HG03066 (cell line): Measurements from ENCODE around the gene TNFRSF19.

ENCODE experiments used
- ATAC-seq: cut with Tn5 transposase; IDR thresholded peaks from one replicate; pipeline ENCODE4 v1.9.1; 2021; ENCODE audit warnings: low read depth; ENCODE audit not compliant: unreplicated experiment

The TNFRSF19 gene

GRCh38 chr13:23626700-23627099 is 56.5 kb downstream of the TNFRSF19 start:
- ATAC-seq, result no peak

GRCh38 chr13:23627410-23627809 is 57.2 kb downstream of the TNFRSF19 start:
- no peak for ATAC-seq

GRCh38 chr13:23628250-23628649 is 58.0 kb downstream of the TNFRSF19 start:
- no peak for ATAC-seq

- ATAC-seq, result no peak
Observed at GRCh38 chr13:23628765-23629565, 58.8 kb downstream of the TNFRSF19 start.

- ATAC-seq, result no peak
Observed at GRCh38 chr13:23629566-23630272, 59.5 kb downstream of the TNFRSF19 start.

GRCh38 chr13:23630349-23631093 is 60.3 kb downstream of the TNFRSF19 start:
- no peak for ATAC-seq

GRCh38 chr13:23631311-23632047 is 61.3 kb downstream of the TNFRSF19 start:
- ATAC-seq, result no peak

- ATAC-seq, result no peak
Observed at GRCh38 chr13:23632048-23632582, 61.9 kb downstream of the TNFRSF19 start.

- ATAC-seq, result no peak
Observed at GRCh38 chr13:23632741-23633140, 62.5 kb downstream of the TNFRSF19 start.

- no peak for ATAC-seq
Observed at GRCh38 chr13:23634897-23635296, 64.7 kb downstream of the TNFRSF19 start.

GRCh38 chr13:23636360-23636759 is 66.1 kb downstream of the TNFRSF19 start:
- ATAC-seq, result no peak

GRCh38 chr13:23637829-23638228 is 67.6 kb downstream of the TNFRSF19 start:
- ATAC-seq, result no peak

GRCh38 chr13:23639674-23640073 is 69.5 kb downstream of the TNFRSF19 start:
- ATAC-seq, result no peak

- ATAC-seq, result no peak
Observed at GRCh38 chr13:23642110-23642509, 71.9 kb downstream of the TNFRSF19 start.

- no peak for ATAC-seq
Observed at GRCh38 chr13:23643338-23644125, 73.3 kb downstream of the TNFRSF19 start.

GRCh38 chr13:23644126-23644419 is 73.9 kb downstream of the TNFRSF19 start:
- no peak for ATAC-seq

- no peak for ATAC-seq
Observed at GRCh38 chr13:23644527-23645138, 74.4 kb downstream of the TNFRSF19 start.

- no peak for ATAC-seq
Observed at GRCh38 chr13:23645851-23646250, 75.6 kb downstream of the TNFRSF19 start.

GRCh38 chr13:23651439-23651838 is 81.2 kb downstream of the TNFRSF19 start:
- ATAC-seq, result no peak
